Measurements from ENCODE around the gene RIPOR2. TPM values are rescaled to one million over a fixed set of nuclear protein-coding genes. Genes with fewer than 3 reads are reported as not detected.

Gene RIPOR2
- total and polyA plus RNA-seq, 2 experiments from 2014 or later = 9.5 to 22.5 TPM

DNA sequence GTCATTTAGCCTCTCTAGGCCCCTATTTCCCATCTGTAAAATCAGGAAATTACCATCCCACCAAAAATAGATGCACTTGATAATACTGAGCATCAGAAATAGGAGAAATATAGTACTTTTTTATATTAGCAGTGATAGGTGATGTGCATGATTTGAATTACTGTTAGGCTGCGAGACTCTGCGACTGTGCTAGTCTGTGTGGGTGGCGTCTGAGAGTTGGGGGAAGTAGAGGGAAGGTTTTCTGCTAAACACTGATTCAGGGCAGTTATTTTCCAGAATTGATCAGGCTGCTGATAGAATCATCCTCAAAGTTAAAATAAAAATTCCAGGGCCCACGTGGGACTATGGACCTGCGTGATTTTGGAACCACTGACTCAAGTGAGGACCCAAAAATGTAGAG lies 76.6 kb downstream of the RIPOR2 start:
- no peak for TF ChIP-seq ZNF114 (CRISPR knock-in tag; IDR thresholded peaks at IDR 0.05)
- Histone ChIP-seq H3K36me3 (ENCODE audit: insufficient read depth) (no peaks in the 10 kb centered on the region), H2AFZ (no peak overlapping the region), H3K4me1 (ENCODE audit: insufficient read depth) (peaks cover 9% of the 10 kb centered on the region; the same call in 1 of the 2 replicates), H3K4me3 (no peak overlapping the region), H3K27me3 (ENCODE audit: insufficient read depth) (no peaks in the 10 kb centered on the region), H3K9me2 (ENCODE audit: insufficient read depth) (no peaks in the 10 kb centered on the region), H4K20me1 (replicated peaks; ENCODE audit: insufficient read depth) (no peaks in the 10 kb centered on the region), H3K27ac (ENCODE audit: low read depth) (no peak overlapping the region), H3K79me2 (replicated peaks; ENCODE audit: insufficient read depth) (no peaks in the 10 kb centered on the region), H3K4me2 (no peak overlapping the region), H3F3A (replicated peaks; ENCODE audit: low read depth) (no peaks in the 10 kb centered on the region)
- H3K4me3 Mint-ChIP-seq = no peak overlapping the region
- no peak for ATAC-seq
- peak overlapping the region; percentile 10; the same call in 1 of the 2 replicates for H3K27ac Mint-ChIP-seq
- H3K27me3 Mint-ChIP-seq (ENCODE audit: insufficient read depth, low read depth, poor library complexity) = no peaks in the 10 kb centered on the region
- peaks cover 18% of the 10 kb centered on the region for H3K4me1 Mint-ChIP-seq
- H3K36me3 Mint-ChIP-seq (ENCODE audit: low read depth) = peaks cover 34% of the 10 kb centered on the region
- no peak for DNase-seq (ENCODE audit: low spot score)
- H3K9me3 Mint-ChIP-seq = no peaks in the 10 kb centered on the region

DNA sequence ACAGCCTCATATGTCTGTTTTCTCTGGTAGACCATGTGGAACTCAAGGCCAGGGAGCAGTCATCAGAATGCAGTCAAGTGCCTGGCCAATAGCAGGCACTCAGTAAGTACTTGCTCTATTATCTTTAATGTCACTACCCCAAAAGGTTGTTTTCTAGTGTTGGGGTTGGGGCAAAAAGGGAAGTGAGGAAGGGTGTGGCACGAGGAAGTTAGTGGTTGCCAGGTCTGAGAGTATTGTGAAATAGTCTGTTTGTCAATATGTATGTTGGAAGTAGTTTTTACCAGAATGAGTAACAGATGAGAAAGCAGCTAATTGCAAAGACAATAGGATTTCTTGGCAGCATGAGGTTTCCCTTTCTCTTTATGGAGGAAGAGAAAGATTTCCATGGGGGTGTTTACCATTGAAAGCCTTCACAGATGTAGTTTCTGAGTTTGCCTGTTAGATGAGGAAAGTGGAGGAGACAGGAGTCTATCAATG lies 77.5 kb downstream of the RIPOR2 start:
- Histone ChIP-seq H2AFZ (no peak overlapping the region), H3F3A (replicated peaks; ENCODE audit: low read depth) (no peaks in the 10 kb centered on the region), H3K36me3 (ENCODE audit: insufficient read depth) (no peaks in the 10 kb centered on the region), H3K9me2 (ENCODE audit: insufficient read depth) (no peaks in the 10 kb centered on the region), H3K4me2 (no peak overlapping the region), H4K20me1 (replicated peaks; ENCODE audit: insufficient read depth) (no peaks in the 10 kb centered on the region), H3K4me1 (ENCODE audit: insufficient read depth) (peaks cover 9% of the 10 kb centered on the region; the same call in 1 of the 2 replicates), H3K27me3 (ENCODE audit: insufficient read depth) (no peaks in the 10 kb centered on the region), H3K79me2 (replicated peaks; ENCODE audit: insufficient read depth) (no peaks in the 10 kb centered on the region), H3K27ac (ENCODE audit: low read depth) (no peak overlapping the region), H3K4me3 (no peak overlapping the region)
- Mint-ChIP-seq H3K4me1 (peaks cover 18% of the 10 kb centered on the region), H3K9me3 (no peaks in the 10 kb centered on the region), H3K27ac (no peak overlapping the region; the same call in 1 of the 2 replicates), H3K36me3 (ENCODE audit: low read depth) (peaks cover 33% of the 10 kb centered on the region), H3K27me3 (ENCODE audit: insufficient read depth, low read depth, poor library complexity) (no peaks in the 10 kb centered on the region), H3K4me3 (no peak overlapping the region)
- DNase-seq (ENCODE audit: low spot score) (no peak), ATAC-seq (no peak)
- TF ChIP-seq ZNF114 (CRISPR knock-in tag; IDR thresholded peaks at IDR 0.05) (no peak), STAT1 (IDR thresholded peaks at IDR 0.05; ENCODE audit: unreplicated experiment) (no peak), ZNF331 (CRISPR knock-in tag; IDR thresholded peaks at IDR 0.05; ENCODE audit: low read depth) (no peak), JUNB (IDR thresholded peaks at IDR 0.05; ENCODE audit: unreplicated experiment) (no peak), POLR2AphosphoS5 (IDR thresholded peaks at IDR 0.05; ENCODE audit: low read depth) (no peak), CREB1 (CRISPR knock-in tag; IDR thresholded peaks at IDR 0.05; ENCODE audit: low read depth) (no peak)
- TF ChIP-seq, protein P1, sequence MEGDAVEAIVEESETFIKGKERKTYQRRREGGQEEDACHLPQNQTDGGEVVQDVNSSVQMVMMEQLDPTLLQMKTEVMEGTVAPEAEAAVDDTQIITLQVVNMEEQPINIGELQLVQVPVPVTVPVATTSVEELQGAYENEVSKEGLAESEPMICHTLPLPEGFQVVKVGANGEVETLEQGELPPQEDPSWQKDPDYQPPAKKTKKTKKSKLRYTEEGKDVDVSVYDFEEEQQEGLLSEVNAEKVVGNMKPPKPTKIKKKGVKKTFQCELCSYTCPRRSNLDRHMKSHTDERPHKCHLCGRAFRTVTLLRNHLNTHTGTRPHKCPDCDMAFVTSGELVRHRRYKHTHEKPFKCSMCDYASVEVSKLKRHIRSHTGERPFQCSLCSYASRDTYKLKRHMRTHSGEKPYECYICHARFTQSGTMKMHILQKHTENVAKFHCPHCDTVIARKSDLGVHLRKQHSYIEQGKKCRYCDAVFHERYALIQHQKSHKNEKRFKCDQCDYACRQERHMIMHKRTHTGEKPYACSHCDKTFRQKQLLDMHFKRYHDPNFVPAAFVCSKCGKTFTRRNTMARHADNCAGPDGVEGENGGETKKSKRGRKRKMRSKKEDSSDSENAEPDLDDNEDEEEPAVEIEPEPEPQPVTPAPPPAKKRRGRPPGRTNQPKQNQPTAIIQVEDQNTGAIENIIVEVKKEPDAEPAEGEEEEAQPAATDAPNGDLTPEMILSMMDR (conservative IDR thresholded peaks at IDR 0.05; ENCODE audit: low read depth in 2 of 2) = no peak
- TF ChIP-seq, protein P2, sequence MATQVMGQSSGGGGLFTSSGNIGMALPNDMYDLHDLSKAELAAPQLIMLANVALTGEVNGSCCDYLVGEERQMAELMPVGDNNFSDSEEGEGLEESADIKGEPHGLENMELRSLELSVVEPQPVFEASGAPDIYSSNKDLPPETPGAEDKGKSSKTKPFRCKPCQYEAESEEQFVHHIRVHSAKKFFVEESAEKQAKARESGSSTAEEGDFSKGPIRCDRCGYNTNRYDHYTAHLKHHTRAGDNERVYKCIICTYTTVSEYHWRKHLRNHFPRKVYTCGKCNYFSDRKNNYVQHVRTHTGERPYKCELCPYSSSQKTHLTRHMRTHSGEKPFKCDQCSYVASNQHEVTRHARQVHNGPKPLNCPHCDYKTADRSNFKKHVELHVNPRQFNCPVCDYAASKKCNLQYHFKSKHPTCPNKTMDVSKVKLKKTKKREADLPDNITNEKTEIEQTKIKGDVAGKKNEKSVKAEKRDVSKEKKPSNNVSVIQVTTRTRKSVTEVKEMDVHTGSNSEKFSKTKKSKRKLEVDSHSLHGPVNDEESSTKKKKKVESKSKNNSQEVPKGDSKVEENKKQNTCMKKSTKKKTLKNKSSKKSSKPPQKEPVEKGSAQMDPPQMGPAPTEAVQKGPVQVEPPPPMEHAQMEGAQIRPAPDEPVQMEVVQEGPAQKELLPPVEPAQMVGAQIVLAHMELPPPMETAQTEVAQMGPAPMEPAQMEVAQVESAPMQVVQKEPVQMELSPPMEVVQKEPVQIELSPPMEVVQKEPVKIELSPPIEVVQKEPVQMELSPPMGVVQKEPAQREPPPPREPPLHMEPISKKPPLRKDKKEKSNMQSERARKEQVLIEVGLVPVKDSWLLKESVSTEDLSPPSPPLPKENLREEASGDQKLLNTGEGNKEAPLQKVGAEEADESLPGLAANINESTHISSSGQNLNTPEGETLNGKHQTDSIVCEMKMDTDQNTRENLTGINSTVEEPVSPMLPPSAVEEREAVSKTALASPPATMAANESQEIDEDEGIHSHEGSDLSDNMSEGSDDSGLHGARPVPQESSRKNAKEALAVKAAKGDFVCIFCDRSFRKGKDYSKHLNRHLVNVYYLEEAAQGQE (IDR thresholded peaks at IDR 0.05; ENCODE audit: unreplicated experiment) = no peak

Data from GM23338 (cell line).